WTC11 (cell line): ENCODE results near the gene SEMA3C. TPM values are rescaled to one million over a fixed set of nuclear protein-coding genes. Genes with fewer than 3 reads are reported as not detected.

Experiments used
- ATAC-seq: fragments of 200-7000 bp; cut with Tn5 transposase; 2 replicates; pipeline ENCODE4 v1.10.0; 2021; ENCODE audit warnings: mild to moderate bottlenecking, moderate library complexity
- CTCF ChIA-PET: fragments of 300-600 bp; sonication (Branson Sonifier 250); formaldehyde crosslinking; loops from one replicate; lab custom pipeline; 2021; ENCODE audit warnings: antibody characterized with exemption; lab: Charles Lee
- POLR2A ChIA-PET: fragments of 350-600 bp; sonication (Branson Sonifier 250); formaldehyde crosslinking; loops from one replicate; lab custom pipeline; 2021; ENCODE audit warnings: antibody characterized with exemption; lab: Charles Lee
- DNase-seq: peaks from one replicate; pipeline ENCODE4 v3.0.0; 2021; ENCODE audit warnings: low spot score
- H3K27ac Mint-ChIP-seq: 2 replicates; pipeline ENCODE4 v1.8.0; 2021; ENCODE audit warnings: mixed read lengths
- H3K27me3 Mint-ChIP-seq: 2 replicates; pipeline ENCODE4 v1.8.0; 2021; ENCODE audit warnings: low read depth, mild to moderate bottlenecking, moderate library complexity, mixed read lengths
- H3K36me3 Mint-ChIP-seq: 2 replicates; pipeline ENCODE4 v1.8.0; 2021; ENCODE audit warnings: mixed read lengths
- H3K4me1 Mint-ChIP-seq: 2 replicates; pipeline ENCODE4 v1.8.0; 2022; ENCODE audit warnings: mixed read lengths
- H3K4me3 Mint-ChIP-seq: 2 replicates; pipeline ENCODE4 v1.8.0; 2021; ENCODE audit warnings: mild to moderate bottlenecking, moderate library complexity, mixed read lengths
- H3K9me3 Mint-ChIP-seq: 2 replicates; pipeline ENCODE4 v1.8.0; 2021; ENCODE audit warnings: mixed read lengths
- CTCF ChIP-seq: fragments of 200-600 bp; IDR thresholded peaks from 2 replicates; pipeline ENCODE4 v1.8.0; 2022; ENCODE audit warnings: antibody characterized with exemption
- NR1H2 ChIP-seq: sonication (generic); formaldehyde crosslinking; IDR thresholded peaks from 2 replicates; pipeline ENCODE4 v1.9.0; 2021; ENCODE audit warnings: mild to moderate bottlenecking, moderate library complexity, missing genetic modification reagents
- SMAD4 ChIP-seq: sonication (generic); formaldehyde crosslinking; IDR thresholded peaks from 2 replicates; pipeline ENCODE4 v1.8.0; 2022; ENCODE audit warnings: mild to moderate bottlenecking, missing genetic modification reagents
- TEAD4 ChIP-seq: sonication (generic); formaldehyde crosslinking; IDR thresholded peaks from 2 replicates; pipeline ENCODE4 v1.8.0; 2022; ENCODE audit warnings: mild to moderate bottlenecking, missing genetic modification reagents
- ZNF263 ChIP-seq: sonication (generic); formaldehyde crosslinking; IDR thresholded peaks from 2 replicates; pipeline ENCODE4 v1.8.1; 2022; ENCODE audit warnings: low read depth, mild to moderate bottlenecking, moderate library complexity, missing genetic modification reagents
- total RNA-seq: library from RNA; stranded (reverse); gene quantifications from 3 replicates; pipeline ENCODE4 v1.2.3, GENCODE V29; 2021

The SEMA3C gene
- total RNA-seq, 1 experiment from 2014 or later: 2.1 TPM

GRCh38 chr7:80699721-80700256 is 219.1 kb downstream of the SEMA3C start (continued):
- TF ChIP-seq ZNF263 (CRISPR knock-in tag): no peak
- TF ChIP-seq NR1H2: no peak
- TF ChIP-seq TEAD4: no peak
- no peak for TF ChIP-seq SMAD4 (CRISPR knock-in tag)

- ChIA-PET POLR2A (no interaction called here), CTCF (interaction anchor here (1.0 kb wide), 1 partner anchor 771 kb away, joined by 4 read pairs; no protein-coding TSS in a partner anchor)
- TF ChIP-seq CTCF (peak; percentile 53), NR1H2 (no peak)
- Mint-ChIP-seq H3K36me3 (no peaks in the 10 kb centered on the region), H3K27ac (no peak overlapping the region), H3K4me3 (no peak overlapping the region), H3K27me3 (no peaks in the 10 kb centered on the region), H3K9me3 (peaks cover 8% of the 10 kb centered on the region), H3K4me1 (peaks cover 3% of the 10 kb centered on the region; the same call in 1 of the 2 replicates)
- DNase-seq: no peak
- no peak for ATAC-seq
Measured at GRCh38 chr7:80699045-80699638, 219.7 kb downstream of the SEMA3C start.
